B cell (primary cell): ENCODE results near the gene ZCCHC4.

Source experiments
- EZH2 ChIP-seq: IDR thresholded peaks from 2 replicates; pipeline ENCODE4 v1.6.1; 2012; ENCODE audit warnings: borderline replicate concordance, low read depth, mild to moderate bottlenecking, moderate library complexity, low read length; ENCODE audit not compliant: insufficient read depth, poor library complexity, severe bottlenecking
- TF ChIP-seq, protein P1 (sequence below): fragments of 200-600 bp; IDR thresholded peaks from one replicate; pipeline ENCODE4 v1.8.0; 2022; ENCODE audit warnings: antibody characterized with exemption, mild to moderate bottlenecking

DNA sequence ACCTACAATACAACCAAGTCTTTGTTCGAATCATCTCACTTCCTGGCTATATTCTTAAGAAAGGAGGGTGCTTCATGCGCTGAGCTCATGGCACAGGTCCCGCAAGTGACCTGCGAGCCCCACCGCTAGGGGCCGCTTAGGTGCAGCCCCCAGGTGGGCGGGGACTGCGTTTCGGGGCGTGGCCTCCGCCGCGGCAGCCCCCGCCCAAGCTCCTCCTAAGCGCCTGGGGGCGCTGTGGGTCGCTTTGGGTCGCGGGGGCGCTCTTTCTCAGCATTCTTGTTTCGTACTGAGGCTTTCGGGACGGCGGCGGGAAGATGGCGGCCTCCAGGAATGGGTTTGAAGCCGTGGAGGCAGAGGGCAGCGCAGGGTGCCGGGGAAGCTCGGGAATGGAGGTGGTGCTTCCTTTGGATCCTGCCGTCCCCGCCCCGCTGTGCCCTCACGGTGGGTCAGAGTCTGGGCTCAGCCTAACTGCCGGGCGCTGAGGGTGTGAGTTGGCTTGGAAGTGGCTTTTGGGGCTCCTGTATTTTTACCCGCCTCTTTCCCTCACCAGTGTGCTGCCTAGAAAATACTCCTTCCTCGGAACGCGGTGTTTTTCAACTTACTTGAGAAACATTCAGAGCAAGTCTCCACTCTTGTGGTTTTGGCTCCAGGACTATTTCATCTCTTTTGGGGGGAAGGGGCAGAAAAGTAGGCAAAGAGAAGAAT lies at the start of gene ZCCHC4:
- TF ChIP-seq, protein P1, sequence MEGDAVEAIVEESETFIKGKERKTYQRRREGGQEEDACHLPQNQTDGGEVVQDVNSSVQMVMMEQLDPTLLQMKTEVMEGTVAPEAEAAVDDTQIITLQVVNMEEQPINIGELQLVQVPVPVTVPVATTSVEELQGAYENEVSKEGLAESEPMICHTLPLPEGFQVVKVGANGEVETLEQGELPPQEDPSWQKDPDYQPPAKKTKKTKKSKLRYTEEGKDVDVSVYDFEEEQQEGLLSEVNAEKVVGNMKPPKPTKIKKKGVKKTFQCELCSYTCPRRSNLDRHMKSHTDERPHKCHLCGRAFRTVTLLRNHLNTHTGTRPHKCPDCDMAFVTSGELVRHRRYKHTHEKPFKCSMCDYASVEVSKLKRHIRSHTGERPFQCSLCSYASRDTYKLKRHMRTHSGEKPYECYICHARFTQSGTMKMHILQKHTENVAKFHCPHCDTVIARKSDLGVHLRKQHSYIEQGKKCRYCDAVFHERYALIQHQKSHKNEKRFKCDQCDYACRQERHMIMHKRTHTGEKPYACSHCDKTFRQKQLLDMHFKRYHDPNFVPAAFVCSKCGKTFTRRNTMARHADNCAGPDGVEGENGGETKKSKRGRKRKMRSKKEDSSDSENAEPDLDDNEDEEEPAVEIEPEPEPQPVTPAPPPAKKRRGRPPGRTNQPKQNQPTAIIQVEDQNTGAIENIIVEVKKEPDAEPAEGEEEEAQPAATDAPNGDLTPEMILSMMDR: peak; percentile 99
- no peak for TF ChIP-seq EZH2
